ENCODE measurements around the gene TLL1. TPM values are rescaled to one million over a fixed set of nuclear protein-coding genes. Genes with fewer than 3 reads are reported as not detected.

TLL1 gene
- total RNA-seq, 1 donor, result 0.09 TPM

DNA sequence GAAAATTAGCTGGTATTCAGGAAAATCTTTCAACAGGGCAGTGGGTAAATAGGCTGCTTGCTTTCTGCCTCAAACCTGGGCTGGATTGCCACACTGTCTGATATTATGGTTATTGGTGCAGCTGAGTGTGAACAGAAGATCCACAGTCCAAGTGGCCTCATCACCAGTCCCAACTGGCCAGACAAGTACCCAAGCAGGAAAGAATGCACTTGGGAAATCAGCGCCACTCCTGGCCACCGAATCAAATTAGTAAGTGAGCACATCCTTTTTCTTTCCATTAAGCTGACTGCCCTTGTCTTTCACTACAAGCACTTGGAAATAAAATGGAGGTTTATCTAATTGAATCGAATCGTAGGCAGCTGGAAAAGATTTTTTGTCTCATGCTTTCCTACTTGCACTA, 204.7 kb downstream of the TLL1 start:
- DNase-seq (ENCODE audit: low read depth), result no peak
- no peak overlapping the region for H3K4me3 ChIP-seq (ENCODE audit: low read depth, low read length)
- TF ChIP-seq, protein P1, sequence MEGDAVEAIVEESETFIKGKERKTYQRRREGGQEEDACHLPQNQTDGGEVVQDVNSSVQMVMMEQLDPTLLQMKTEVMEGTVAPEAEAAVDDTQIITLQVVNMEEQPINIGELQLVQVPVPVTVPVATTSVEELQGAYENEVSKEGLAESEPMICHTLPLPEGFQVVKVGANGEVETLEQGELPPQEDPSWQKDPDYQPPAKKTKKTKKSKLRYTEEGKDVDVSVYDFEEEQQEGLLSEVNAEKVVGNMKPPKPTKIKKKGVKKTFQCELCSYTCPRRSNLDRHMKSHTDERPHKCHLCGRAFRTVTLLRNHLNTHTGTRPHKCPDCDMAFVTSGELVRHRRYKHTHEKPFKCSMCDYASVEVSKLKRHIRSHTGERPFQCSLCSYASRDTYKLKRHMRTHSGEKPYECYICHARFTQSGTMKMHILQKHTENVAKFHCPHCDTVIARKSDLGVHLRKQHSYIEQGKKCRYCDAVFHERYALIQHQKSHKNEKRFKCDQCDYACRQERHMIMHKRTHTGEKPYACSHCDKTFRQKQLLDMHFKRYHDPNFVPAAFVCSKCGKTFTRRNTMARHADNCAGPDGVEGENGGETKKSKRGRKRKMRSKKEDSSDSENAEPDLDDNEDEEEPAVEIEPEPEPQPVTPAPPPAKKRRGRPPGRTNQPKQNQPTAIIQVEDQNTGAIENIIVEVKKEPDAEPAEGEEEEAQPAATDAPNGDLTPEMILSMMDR (IDR thresholded peaks at IDR 0.05; ENCODE audit: insufficient read depth, low read length), result no peak

- TF ChIP-seq, protein P1 (IDR thresholded peaks at IDR 0.05; ENCODE audit: insufficient read depth, low read length), result no peak
- no peak overlapping the region for H3K4me3 ChIP-seq (ENCODE audit: low read depth, low read length)
- no peak for DNase-seq (ENCODE audit: low read depth)
Observed at GRCh38 chr4:166078383-166078782, 205.3 kb downstream of the TLL1 start.

DNA sequence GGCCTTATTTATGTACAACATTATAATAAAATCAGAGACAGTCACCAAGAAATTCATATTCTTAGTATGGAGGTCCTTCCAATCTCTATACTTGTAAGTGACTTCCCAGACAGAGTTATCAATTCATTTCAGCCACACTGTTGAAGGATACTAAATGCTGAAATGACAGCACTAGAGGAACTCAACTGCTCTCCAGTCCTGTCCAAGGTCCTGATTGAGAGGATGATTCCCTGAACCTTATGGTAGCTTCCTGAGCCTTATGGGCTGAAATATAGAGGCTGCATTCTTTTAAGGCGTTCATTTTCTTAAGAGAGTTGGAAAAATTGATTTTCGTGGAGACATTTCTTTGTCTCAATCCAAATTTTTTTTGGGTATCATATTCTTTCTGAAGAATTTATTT, 205.9 kb downstream of the TLL1 start:
- peak; percentile 3 for DNase-seq (ENCODE audit: low read depth)
- H3K4me3 ChIP-seq (ENCODE audit: low read depth, low read length), result no peak overlapping the region
- TF ChIP-seq, protein P1 (IDR thresholded peaks at IDR 0.05; ENCODE audit: insufficient read depth, low read length), result no peak

DNA sequence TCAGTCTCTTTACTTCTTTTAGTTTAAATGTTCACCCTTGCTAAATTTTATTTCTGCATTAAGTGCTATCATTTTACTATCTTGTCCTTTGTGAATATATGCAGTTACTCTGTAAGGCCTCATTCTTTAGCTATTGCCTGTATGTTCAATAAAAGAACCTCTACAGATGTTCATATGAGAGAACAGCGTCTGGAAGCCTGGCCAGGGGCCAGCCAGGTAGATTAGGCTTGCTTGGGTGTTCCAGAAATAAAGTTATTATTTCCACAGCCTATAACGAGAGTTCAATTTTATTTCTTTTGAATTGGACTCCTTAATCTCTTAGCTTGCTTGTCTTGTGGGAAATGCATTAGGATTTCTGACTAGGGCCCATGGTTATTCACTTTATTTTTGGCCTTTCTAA, 214.5 kb downstream of the TLL1 start:
- DNase-seq (ENCODE audit: low read depth), result no peak

GRCh38 chr4:166088576-166088975, 215.5 kb downstream of the TLL1 start:
- no peak for DNase-seq (ENCODE audit: low read depth)
- no peak overlapping the region for H3K4me3 ChIP-seq (ENCODE audit: low read depth, low read length)
- TF ChIP-seq, protein P1 (IDR thresholded peaks at IDR 0.05; ENCODE audit: insufficient read depth, low read length), result no peak

More for the DNA sequence above, 214.5 kb downstream of the TLL1 start:
- no peak overlapping the region for H3K4me3 ChIP-seq (ENCODE audit: low read depth, low read length)
- TF ChIP-seq, protein P1 (IDR thresholded peaks at IDR 0.05; ENCODE audit: insufficient read depth, low read length), result no peak

DNA sequence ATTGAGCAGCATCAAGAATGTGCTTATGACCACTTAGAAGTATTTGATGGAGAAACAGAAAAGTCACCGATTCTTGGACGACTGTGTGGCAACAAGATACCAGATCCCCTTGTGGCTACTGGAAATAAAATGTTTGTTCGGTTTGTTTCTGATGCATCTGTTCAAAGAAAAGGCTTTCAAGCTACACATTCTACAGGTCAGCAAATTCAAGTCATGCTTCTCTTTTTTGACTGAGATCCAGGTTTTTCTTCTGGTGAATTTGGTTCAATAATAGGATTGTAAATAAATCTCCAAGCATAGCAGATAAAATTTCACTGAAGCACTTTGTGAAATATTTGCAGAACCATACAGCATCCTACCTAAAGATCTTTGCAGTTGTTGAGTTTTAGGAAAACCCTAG, 218.1 kb downstream of the TLL1 start:
- TF ChIP-seq, protein P1 (IDR thresholded peaks at IDR 0.05; ENCODE audit: insufficient read depth, low read length), result no peak
- H3K4me3 ChIP-seq (ENCODE audit: low read depth, low read length), result no peak overlapping the region
- DNase-seq (ENCODE audit: low read depth), result no peak

- DNase-seq (ENCODE audit: low read depth), result peak; percentile 68
- TF ChIP-seq, protein P1 (IDR thresholded peaks at IDR 0.05; ENCODE audit: insufficient read depth, low read length), result peak; percentile 69
- no peak overlapping the region for H3K4me3 ChIP-seq (ENCODE audit: low read depth, low read length)
Observed at GRCh38 chr4:166091912-166092510, 219.0 kb downstream of the TLL1 start.
